ENCODE data around the gene TIMM17A. TPM values are rescaled to one million over a fixed set of nuclear protein-coding genes. Genes with fewer than 3 reads are reported as not detected.

The TIMM17A gene
- polyA plus RNA-seq, 1 donor (not counting 4 experiments of a cell fraction or from before 2014, with no cell fraction given), result 116 TPM

DNA sequence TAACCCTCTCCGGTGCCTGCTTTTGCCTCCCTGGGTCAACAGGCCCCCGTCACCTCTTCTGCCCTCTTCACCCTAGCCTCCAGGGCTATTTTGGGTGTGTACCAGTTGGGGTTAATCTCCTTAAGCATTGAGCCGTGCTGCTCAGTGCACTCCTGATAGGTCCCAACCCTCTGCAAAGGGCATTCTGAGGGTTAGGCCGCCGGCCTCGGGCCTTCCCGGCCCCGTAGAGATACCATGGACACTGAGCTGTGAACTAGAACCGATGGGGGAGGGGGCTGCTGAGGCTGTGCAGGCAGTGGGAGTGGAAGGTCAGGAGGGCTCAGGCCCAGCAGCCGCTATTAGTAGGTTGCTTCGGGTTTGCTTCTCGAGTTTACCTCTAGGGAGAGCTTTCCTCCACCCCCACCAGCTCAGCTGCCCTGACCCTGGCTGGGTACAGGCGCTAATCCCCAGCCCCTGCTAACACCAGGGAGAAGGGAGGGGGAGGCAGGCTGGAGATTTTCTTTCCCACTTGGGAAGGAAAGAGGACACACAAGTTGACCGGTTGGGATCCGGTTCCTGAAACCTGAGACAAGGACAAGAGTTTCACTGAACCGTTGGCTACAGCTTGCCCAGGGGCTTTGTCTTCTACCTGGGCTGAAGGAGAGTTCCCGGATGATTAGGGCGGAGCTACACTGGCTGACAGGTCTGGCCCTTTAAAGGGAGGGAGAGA is 13.7 kb upstream of the TIMM17A start:
- no peaks in the 10 kb centered on the region for H3K79me2 ChIP-seq (ENCODE audit: control insufficient read depth, insufficient read depth, low read length)
- H3K9ac ChIP-seq (ENCODE audit: control insufficient read depth, extremely low read depth, insufficient read depth, low read length), result no peak overlapping the region
- dilution Hi-C loops (cut with MboI; ENCODE audit: extremely low pct_ligation_motif_present, low sequenced_read_pairs), result no loop called here
- H3K9me3 ChIP-seq (ENCODE audit: control insufficient read depth, low read depth, low read length), result no peaks in the 10 kb centered on the region
- FAIRE-seq (no peak), DNase-seq (ENCODE audit: low read depth, low spot score) (no peak)
- H3K4me3 ChIP-seq (ENCODE audit: control insufficient read depth in 2 of 3, extremely low read depth in 1 of 3, insufficient read depth in 2 of 3, low read depth in 1 of 3, low read length in 3 of 3), result no peak overlapping the region
- H3K36me3 ChIP-seq (ENCODE audit: control insufficient read depth in 2 of 2, extremely low read depth in 1 of 2, insufficient read depth in 2 of 2, low read length in 2 of 2), result no peaks in the 10 kb centered on the region
- no peak overlapping the region for H2AFZ ChIP-seq (ENCODE audit: control insufficient read depth, low read length)
- no peak overlapping the region for H3K4me2 ChIP-seq (ENCODE audit: control insufficient read depth, extremely low read depth, insufficient read depth, low read depth, low read length)
- peaks cover 23% of the 10 kb centered on the region for H3K27me3 ChIP-seq (ENCODE audit: control insufficient read depth, extremely low read depth, insufficient read depth, low read length)
- no peaks in the 10 kb centered on the region for H4K20me1 ChIP-seq (ENCODE audit: control insufficient read depth, extremely low read depth, insufficient read depth, low read length)
- no peak for TF ChIP-seq EZH2 (IDR thresholded peaks at IDR 0.05; ENCODE audit: low read length)
- TF ChIP-seq, protein P1, sequence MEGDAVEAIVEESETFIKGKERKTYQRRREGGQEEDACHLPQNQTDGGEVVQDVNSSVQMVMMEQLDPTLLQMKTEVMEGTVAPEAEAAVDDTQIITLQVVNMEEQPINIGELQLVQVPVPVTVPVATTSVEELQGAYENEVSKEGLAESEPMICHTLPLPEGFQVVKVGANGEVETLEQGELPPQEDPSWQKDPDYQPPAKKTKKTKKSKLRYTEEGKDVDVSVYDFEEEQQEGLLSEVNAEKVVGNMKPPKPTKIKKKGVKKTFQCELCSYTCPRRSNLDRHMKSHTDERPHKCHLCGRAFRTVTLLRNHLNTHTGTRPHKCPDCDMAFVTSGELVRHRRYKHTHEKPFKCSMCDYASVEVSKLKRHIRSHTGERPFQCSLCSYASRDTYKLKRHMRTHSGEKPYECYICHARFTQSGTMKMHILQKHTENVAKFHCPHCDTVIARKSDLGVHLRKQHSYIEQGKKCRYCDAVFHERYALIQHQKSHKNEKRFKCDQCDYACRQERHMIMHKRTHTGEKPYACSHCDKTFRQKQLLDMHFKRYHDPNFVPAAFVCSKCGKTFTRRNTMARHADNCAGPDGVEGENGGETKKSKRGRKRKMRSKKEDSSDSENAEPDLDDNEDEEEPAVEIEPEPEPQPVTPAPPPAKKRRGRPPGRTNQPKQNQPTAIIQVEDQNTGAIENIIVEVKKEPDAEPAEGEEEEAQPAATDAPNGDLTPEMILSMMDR (optimal IDR thresholded peaks at IDR 0.05 in 1 of 3, IDR thresholded peaks at IDR 0.05 in 1 of 3, conservative IDR thresholded peaks at IDR 0.05 in 1 of 3; ENCODE audit: extremely low read depth in 1 of 3, insufficient read depth in 2 of 3, low read length in 3 of 3), result no peak
- no peaks in the 10 kb centered on the region for H3K9me1 ChIP-seq (ENCODE audit: control insufficient read depth, extremely low read depth, insufficient read depth, low read length)
- H3K27ac ChIP-seq (ENCODE audit: control insufficient read depth, insufficient read depth, low read length), result no peak overlapping the region
- peaks cover 9% of the 10 kb centered on the region for H3K4me1 ChIP-seq (ENCODE audit: control insufficient read depth, extremely low read depth, insufficient read depth, low read length)

DNA sequence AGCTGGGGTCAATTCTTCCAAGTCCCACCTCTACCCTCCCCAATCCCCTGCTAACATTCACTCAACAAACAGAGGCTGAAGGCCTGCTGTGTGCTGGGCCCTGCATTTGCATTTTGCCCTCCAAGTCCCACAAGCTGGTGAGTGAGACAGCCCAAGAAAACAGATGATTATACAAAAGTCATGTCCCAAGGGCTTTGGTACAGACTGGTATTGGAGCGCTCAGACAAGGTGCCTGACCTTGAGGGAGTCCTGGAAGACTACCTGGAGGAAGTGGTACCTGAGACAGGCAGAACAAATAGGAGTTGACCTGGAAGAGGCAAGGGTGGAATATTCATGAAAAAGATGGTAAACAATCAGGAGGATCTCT is 13.2 kb upstream of the TIMM17A start:
- Histone ChIP-seq H3K4me1 (ENCODE audit: control insufficient read depth, extremely low read depth, insufficient read depth, low read length) (peaks cover 9% of the 10 kb centered on the region), H2AFZ (ENCODE audit: control insufficient read depth, low read length) (no peak overlapping the region), H3K9me1 (ENCODE audit: control insufficient read depth, extremely low read depth, insufficient read depth, low read length) (no peaks in the 10 kb centered on the region), H3K27ac (ENCODE audit: control insufficient read depth, insufficient read depth, low read length) (no peak overlapping the region), H3K79me2 (ENCODE audit: control insufficient read depth, insufficient read depth, low read length) (no peaks in the 10 kb centered on the region), H3K36me3 (ENCODE audit: control insufficient read depth in 2 of 2, extremely low read depth in 1 of 2, insufficient read depth in 2 of 2, low read length in 2 of 2) (no peaks in the 10 kb centered on the region), H3K4me3 (ENCODE audit: control insufficient read depth in 2 of 3, extremely low read depth in 1 of 3, insufficient read depth in 2 of 3, low read depth in 1 of 3, low read length in 3 of 3) (no peak overlapping the region), H4K20me1 (ENCODE audit: control insufficient read depth, extremely low read depth, insufficient read depth, low read length) (no peaks in the 10 kb centered on the region), H3K9me3 (ENCODE audit: control insufficient read depth, low read depth, low read length) (no peaks in the 10 kb centered on the region), H3K27me3 (ENCODE audit: control insufficient read depth, extremely low read depth, insufficient read depth, low read length) (peaks cover 29% of the 10 kb centered on the region), H3K9ac (ENCODE audit: control insufficient read depth, extremely low read depth, insufficient read depth, low read length) (no peak overlapping the region), H3K4me2 (ENCODE audit: control insufficient read depth, extremely low read depth, insufficient read depth, low read depth, low read length) (no peak overlapping the region)
- no peak for TF ChIP-seq EZH2 (IDR thresholded peaks at IDR 0.05; ENCODE audit: low read length)
- TF ChIP-seq, protein P1 (optimal IDR thresholded peaks at IDR 0.05 in 1 of 3, IDR thresholded peaks at IDR 0.05 in 1 of 3, conservative IDR thresholded peaks at IDR 0.05 in 1 of 3; ENCODE audit: extremely low read depth in 1 of 3, insufficient read depth in 2 of 3, low read length in 3 of 3), result no peak
- dilution Hi-C loops (cut with MboI; ENCODE audit: extremely low pct_ligation_motif_present, low sequenced_read_pairs), result no loop called here
- no peak for FAIRE-seq
- DNase-seq (ENCODE audit: low read depth, low spot score), result no peak
